ENCODE measurements around the gene GGA2.

Gene GGA2

GRCh38 chr16:23537390-23537789 lies 27.1 kb upstream of the GGA2 start:
- Histone ChIP-seq H3K9ac (ENCODE audit: low read length) (no peak overlapping the region), H3K27ac (ENCODE audit: low read length) (no peak overlapping the region), H3K9me3 (ENCODE audit: control insufficient read depth, low read depth, low read length) (no peaks in the 10 kb centered on the region), H3K27me3 (ENCODE audit: control insufficient read depth, insufficient read depth, low read length) (no peaks in the 10 kb centered on the region), H3K4me3 (ENCODE audit: low read length) (no peak overlapping the region), H3K4me1 (ENCODE audit: control insufficient read depth, low read depth, low read length) (no peaks in the 10 kb centered on the region), H3K36me3 (ENCODE audit: control insufficient read depth, low read depth, low read length) (peaks cover 59% of the 10 kb centered on the region)

GRCh38 chr16:23535901-23536300 lies 25.6 kb upstream of the GGA2 start:
- no peak overlapping the region for H3K27ac ChIP-seq (ENCODE audit: low read length)
- H3K36me3 ChIP-seq (ENCODE audit: control insufficient read depth, low read depth, low read length) = peaks cover 63% of the 10 kb centered on the region
- no peaks in the 10 kb centered on the region for H3K9me3 ChIP-seq (ENCODE audit: control insufficient read depth, low read depth, low read length)
- no peak overlapping the region for H3K4me3 ChIP-seq (ENCODE audit: low read length)
- no peaks in the 10 kb centered on the region for H3K4me1 ChIP-seq (ENCODE audit: control insufficient read depth, low read depth, low read length)
- H3K9ac ChIP-seq (ENCODE audit: low read length) = no peak overlapping the region
- no peaks in the 10 kb centered on the region for H3K27me3 ChIP-seq (ENCODE audit: control insufficient read depth, insufficient read depth, low read length)

- Histone ChIP-seq H3K4me3 (ENCODE audit: low read length) (no peak overlapping the region), H3K9me3 (ENCODE audit: control insufficient read depth, low read depth, low read length) (no peaks in the 10 kb centered on the region), H3K27ac (ENCODE audit: low read length) (no peak overlapping the region), H3K36me3 (ENCODE audit: control insufficient read depth, low read depth, low read length) (peaks cover 63% of the 10 kb centered on the region), H3K9ac (ENCODE audit: low read length) (no peak overlapping the region), H3K4me1 (ENCODE audit: control insufficient read depth, low read depth, low read length) (no peaks in the 10 kb centered on the region), H3K27me3 (ENCODE audit: control insufficient read depth, insufficient read depth, low read length) (no peaks in the 10 kb centered on the region)
These were observed 24.9 kb upstream of the GGA2 start for GRCh38 chr16:23534868-23535860.

DNA sequence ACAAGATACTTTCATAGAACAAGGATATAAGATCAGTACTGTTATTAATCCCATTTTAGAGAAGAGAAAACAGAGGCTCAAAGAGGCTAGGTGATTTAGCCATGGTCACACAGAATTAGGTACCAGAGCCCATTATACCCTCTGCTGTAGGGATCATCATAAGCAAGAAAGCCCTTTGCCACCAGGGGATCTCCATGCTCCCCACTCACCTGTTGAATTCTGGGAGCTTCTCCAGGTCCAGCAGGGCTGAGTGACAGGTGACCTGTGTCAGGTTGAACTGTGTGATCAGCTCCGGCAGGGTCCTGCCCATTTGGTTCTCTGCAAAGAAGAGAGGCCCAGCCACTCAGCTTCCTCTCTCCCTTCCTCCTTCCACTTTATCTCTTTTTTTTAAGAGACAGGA lies 22.2 kb upstream of the GGA2 start:
- H3K36me3 ChIP-seq (ENCODE audit: control insufficient read depth, low read depth, low read length) = peaks cover 76% of the 10 kb centered on the region
- H3K4me3 ChIP-seq (ENCODE audit: low read length) = no peak overlapping the region
- no peak overlapping the region for H3K27ac ChIP-seq (ENCODE audit: low read length)
- H3K9ac ChIP-seq (ENCODE audit: low read length) = no peak overlapping the region
- no peaks in the 10 kb centered on the region for H3K27me3 ChIP-seq (ENCODE audit: control insufficient read depth, insufficient read depth, low read length)
- H3K4me1 ChIP-seq (ENCODE audit: control insufficient read depth, low read depth, low read length) = no peaks in the 10 kb centered on the region
- H3K9me3 ChIP-seq (ENCODE audit: control insufficient read depth, low read depth, low read length) = no peaks in the 10 kb centered on the region

DNA sequence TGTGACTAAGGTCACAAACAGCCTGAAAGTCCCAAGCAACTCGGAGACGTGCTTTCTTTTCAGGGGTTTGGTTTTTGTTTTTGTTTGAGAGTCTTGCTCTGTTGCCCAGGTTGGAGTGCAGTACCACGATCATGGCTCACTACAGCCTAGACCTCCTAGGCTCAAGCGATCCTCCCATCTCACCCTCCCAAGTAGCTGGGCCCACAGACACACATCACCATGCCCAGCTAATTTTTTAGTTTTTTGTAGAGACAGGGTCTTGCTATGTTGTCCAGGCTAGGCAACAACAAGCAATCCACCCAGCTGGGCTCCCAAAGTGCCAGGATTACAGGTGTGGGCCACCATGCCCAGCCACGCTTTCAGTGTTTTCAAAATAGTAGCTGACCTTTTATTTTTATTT lies 19.8 kb upstream of the GGA2 start:
- H3K9me3 ChIP-seq (ENCODE audit: control insufficient read depth, low read depth, low read length) = no peaks in the 10 kb centered on the region
- H3K36me3 ChIP-seq (ENCODE audit: control insufficient read depth, low read depth, low read length) = peaks cover 71% of the 10 kb centered on the region
- no peaks in the 10 kb centered on the region for H3K4me1 ChIP-seq (ENCODE audit: control insufficient read depth, low read depth, low read length)
- no peak overlapping the region for H3K27ac ChIP-seq (ENCODE audit: low read length)
- H3K4me3 ChIP-seq (ENCODE audit: low read length) = no peak overlapping the region
- H3K9ac ChIP-seq (ENCODE audit: low read length) = no peak overlapping the region
- H3K27me3 ChIP-seq (ENCODE audit: control insufficient read depth, insufficient read depth, low read length) = no peaks in the 10 kb centered on the region

DNA sequence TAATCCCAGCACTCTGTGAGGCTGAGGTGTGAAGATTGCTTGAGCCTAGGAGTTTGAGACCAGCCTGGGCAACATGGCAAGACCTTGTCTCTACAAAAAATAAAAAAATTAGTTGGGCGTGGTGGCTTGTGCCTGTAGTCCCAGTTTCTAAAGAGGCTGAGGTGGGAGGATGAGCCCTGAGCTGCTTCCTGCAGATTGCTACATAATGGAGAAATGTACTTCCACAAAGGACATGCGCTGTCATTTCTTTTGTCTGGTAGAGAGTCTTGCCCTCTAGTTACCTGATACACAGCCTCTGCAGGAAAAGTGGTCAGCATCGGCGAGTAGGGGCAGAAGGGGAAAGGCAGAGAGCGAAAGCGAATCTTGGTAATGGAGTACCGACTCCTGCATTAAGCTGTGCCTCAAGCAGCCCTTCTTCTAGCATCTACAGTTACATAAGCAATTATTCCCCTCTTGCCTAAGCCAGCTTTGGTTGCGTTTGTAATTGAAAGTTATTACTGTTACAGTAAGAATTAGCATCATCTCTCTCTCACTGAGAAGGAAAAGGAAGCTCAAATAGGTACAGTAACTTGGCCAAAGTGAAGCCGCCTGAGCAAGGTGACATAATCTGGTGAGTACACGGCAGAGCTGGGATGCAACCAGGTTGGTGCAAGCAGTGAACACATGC lies 18.5 kb upstream of the GGA2 start:
- Histone ChIP-seq H3K4me1 (ENCODE audit: control insufficient read depth, low read depth, low read length) (no peaks in the 10 kb centered on the region), H3K9me3 (ENCODE audit: control insufficient read depth, low read depth, low read length) (no peaks in the 10 kb centered on the region), H3K4me3 (ENCODE audit: low read length) (no peak overlapping the region), H3K27ac (ENCODE audit: low read length) (no peak overlapping the region), H3K36me3 (ENCODE audit: control insufficient read depth, low read depth, low read length) (peaks cover 71% of the 10 kb centered on the region), H3K9ac (ENCODE audit: low read length) (no peak overlapping the region), H3K27me3 (ENCODE audit: control insufficient read depth, insufficient read depth, low read length) (no peaks in the 10 kb centered on the region)

- H3K27me3 ChIP-seq (ENCODE audit: control insufficient read depth, insufficient read depth, low read length) = no peaks in the 10 kb centered on the region
- H3K27ac ChIP-seq (ENCODE audit: low read length) = no peak overlapping the region
- H3K4me1 ChIP-seq (ENCODE audit: control insufficient read depth, low read depth, low read length) = no peaks in the 10 kb centered on the region
- peaks cover 71% of the 10 kb centered on the region for H3K36me3 ChIP-seq (ENCODE audit: control insufficient read depth, low read depth, low read length)
- H3K9me3 ChIP-seq (ENCODE audit: control insufficient read depth, low read depth, low read length) = no peaks in the 10 kb centered on the region
- no peak overlapping the region for H3K9ac ChIP-seq (ENCODE audit: low read length)
- H3K4me3 ChIP-seq (ENCODE audit: low read length) = no peak overlapping the region
These were observed 17.8 kb upstream of the GGA2 start for GRCh38 chr16:23527961-23528643.

DNA sequence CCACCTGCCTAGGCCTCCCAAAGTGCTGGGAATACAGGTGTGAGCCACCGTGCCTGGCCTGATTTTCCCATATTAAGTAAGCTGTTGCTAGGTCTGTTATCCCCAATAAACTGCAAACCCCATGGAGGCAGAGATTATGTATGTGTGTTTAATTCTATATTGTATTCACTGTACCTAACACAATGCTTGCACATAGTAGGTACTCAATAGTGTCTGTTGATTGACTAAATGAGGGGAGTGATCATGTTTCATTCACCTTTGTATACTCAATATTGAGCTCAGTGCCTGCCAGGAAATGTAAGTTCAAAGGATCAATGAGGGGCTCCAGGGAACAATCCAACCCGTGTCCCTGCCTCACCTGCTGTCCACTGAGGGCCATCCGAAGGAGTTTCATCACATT lies 14.6 kb upstream of the GGA2 start:
- Histone ChIP-seq H3K27ac (ENCODE audit: low read length) (no peak overlapping the region), H3K9me3 (ENCODE audit: control insufficient read depth, low read depth, low read length) (no peaks in the 10 kb centered on the region), H3K27me3 (ENCODE audit: control insufficient read depth, insufficient read depth, low read length) (no peaks in the 10 kb centered on the region), H3K4me3 (ENCODE audit: low read length) (no peak overlapping the region), H3K4me1 (ENCODE audit: control insufficient read depth, low read depth, low read length) (no peaks in the 10 kb centered on the region), H3K9ac (ENCODE audit: low read length) (no peak overlapping the region), H3K36me3 (ENCODE audit: control insufficient read depth, low read depth, low read length) (peaks cover 65% of the 10 kb centered on the region)

DNA sequence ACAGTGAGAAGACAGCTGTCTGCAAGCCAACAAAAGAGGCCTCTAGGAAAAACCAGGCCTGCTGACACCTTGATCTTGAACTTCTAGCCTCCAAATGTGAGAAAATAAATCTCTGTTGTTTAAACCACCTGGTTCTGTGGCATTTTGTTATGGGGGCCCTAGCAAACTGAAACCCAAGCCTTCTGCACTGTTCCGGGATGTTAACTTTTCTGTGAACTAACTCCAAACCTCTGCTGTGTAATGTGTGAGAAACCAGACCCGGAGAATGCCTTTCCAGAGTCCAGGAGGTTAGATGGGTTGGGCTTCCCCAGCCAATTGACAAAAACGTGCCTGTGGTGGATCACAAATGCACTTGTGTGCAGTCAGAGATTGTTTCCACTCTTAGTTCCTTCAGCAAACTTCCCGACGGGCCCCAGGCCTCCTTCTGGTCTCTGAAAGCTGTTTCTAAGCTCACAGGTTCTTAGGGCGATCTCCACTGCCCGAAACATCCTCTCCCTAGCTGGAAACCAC lies 13.6 kb upstream of the GGA2 start:
- H3K9me3 ChIP-seq (ENCODE audit: control insufficient read depth, low read depth, low read length) = no peaks in the 10 kb centered on the region
- no peak overlapping the region for H3K27ac ChIP-seq (ENCODE audit: low read length)
- H3K27me3 ChIP-seq (ENCODE audit: control insufficient read depth, insufficient read depth, low read length) = no peaks in the 10 kb centered on the region
- H3K36me3 ChIP-seq (ENCODE audit: control insufficient read depth, low read depth, low read length) = peaks cover 63% of the 10 kb centered on the region
- no peak overlapping the region for H3K4me3 ChIP-seq (ENCODE audit: low read length)
- H3K9ac ChIP-seq (ENCODE audit: low read length) = no peak overlapping the region
- no peaks in the 10 kb centered on the region for H3K4me1 ChIP-seq (ENCODE audit: control insufficient read depth, low read depth, low read length)

DNA sequence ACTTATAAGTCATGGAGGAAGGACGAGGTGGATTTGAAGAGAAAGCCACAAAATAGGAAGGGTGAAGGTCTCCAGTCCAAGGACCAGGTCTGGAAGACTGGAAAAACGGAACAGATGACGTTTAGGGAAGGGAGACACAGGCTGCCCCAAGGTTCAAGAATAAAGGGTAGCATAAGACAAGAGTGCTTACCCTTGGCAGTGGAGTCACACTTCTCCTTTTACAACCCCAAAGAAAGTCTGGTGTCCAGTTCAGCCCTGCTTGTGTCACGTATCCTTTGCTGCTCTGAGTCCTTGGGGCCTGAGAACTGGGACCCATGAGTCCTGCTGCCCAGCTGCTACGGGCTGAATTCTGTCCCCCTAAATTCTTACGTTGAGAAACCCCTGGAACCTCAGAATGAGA lies 13.0 kb upstream of the GGA2 start:
- Histone ChIP-seq H3K4me3 (ENCODE audit: low read length) (no peak overlapping the region), H3K9ac (ENCODE audit: low read length) (no peak overlapping the region), H3K27ac (ENCODE audit: low read length) (no peak overlapping the region), H3K36me3 (ENCODE audit: control insufficient read depth, low read depth, low read length) (peaks cover 57% of the 10 kb centered on the region), H3K27me3 (ENCODE audit: control insufficient read depth, insufficient read depth, low read length) (no peaks in the 10 kb centered on the region), H3K9me3 (ENCODE audit: control insufficient read depth, low read depth, low read length) (no peaks in the 10 kb centered on the region), H3K4me1 (ENCODE audit: control insufficient read depth, low read depth, low read length) (no peaks in the 10 kb centered on the region)

DNA sequence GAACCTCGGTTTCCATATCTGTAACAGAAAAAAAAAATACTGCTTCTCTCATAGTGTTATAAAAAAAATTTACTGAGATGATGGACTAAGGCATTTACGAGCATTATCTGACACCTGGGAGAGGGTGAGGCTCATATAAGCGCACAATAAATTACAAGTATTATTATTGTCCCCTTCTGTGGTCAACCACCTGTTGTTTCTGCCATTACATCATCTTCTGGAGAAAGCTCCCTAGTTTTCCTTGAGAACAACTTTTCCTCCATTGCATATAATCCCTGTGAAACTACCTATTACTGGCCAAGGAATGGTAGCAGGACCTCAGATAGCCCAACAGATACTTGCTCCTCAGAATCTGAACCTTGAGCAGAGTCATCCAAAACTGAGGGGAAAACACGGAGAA lies 11.7 kb upstream of the GGA2 start:
- Histone ChIP-seq H3K27ac (ENCODE audit: low read length) (no peak overlapping the region), H3K36me3 (ENCODE audit: control insufficient read depth, low read depth, low read length) (peaks cover 49% of the 10 kb centered on the region), H3K27me3 (ENCODE audit: control insufficient read depth, insufficient read depth, low read length) (no peaks in the 10 kb centered on the region), H3K9ac (ENCODE audit: low read length) (no peak overlapping the region), H3K4me1 (ENCODE audit: control insufficient read depth, low read depth, low read length) (no peaks in the 10 kb centered on the region), H3K9me3 (ENCODE audit: control insufficient read depth, low read depth, low read length) (no peaks in the 10 kb centered on the region), H3K4me3 (ENCODE audit: low read length) (no peak overlapping the region)
